ENCODE measurements around the gene INO80B. TPM values are rescaled to one million over a fixed set of nuclear protein-coding genes. Genes with fewer than 3 reads are reported as not detected.

The INO80B gene
- total RNA-seq, 1 experiment from 2014 or later, result 42.1 TPM

DNA sequence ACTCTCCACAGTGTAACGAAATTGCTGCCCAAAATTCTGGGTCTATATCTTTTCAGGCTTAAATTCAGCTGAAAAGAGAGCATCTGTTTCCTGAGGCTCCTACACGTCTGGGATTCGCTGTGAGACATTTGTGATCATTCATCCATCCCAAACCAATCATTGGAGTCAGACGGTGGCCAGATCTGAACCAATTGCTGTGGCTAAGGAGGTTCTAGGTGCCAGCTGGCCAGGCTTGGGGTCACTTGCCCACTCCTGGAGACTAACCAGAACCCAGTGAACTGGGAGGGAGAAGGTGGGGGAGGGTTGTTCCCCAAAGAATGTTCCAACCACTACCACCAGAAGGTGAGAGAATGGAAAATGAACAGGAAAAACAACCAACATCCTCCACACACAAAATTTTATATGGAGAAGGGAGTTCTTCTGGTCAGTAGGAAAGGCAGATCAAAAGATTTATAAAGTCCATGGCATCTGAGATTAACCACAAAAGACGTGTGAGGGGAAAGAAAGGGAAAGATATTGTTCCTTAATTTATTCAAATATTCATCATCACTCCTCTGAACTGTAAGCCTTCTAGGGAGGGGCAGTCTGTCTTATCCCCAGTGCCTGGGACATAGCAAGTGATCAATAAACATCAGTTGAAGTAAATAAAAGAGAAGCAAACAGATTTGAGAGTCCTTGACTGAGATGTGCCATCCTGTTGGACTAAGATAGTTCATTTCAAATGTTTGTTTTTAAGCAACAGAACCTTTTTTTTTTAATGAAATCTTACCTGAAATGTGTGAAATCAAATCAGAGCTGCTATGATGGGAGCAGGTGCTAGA is 10.2 kb upstream of the INO80B start:
- Mint-ChIP-seq H3K27me3 (ENCODE audit: unreplicated experiment) (peaks cover 12% of the 10 kb centered on the region), H3K27ac (ENCODE audit: unreplicated experiment) (peak overlapping the region; percentile 54), H3K4me1 (ENCODE audit: low read depth, unreplicated experiment) (peaks cover 29% of the 10 kb centered on the region), H3K36me3 (ENCODE audit: insufficient read depth, unreplicated experiment) (peaks cover 31% of the 10 kb centered on the region), H3K9me3 (ENCODE audit: low read depth, unreplicated experiment) (no peaks in the 10 kb centered on the region), H3K4me3 (ENCODE audit: low read depth, unreplicated experiment) (peak overlapping the region; percentile 43)
- intact Hi-C loops (cut with micrococcal nuclease; ENCODE audit: unreplicated experiment), result no loop called here
- no peak for DNase-seq
- no TSS peak for BruUV-seq (replicated peaks)
- CTCF ChIA-PET, result interaction anchor here (0.8 kb wide), 1 partner anchor 13 kb away, joined by 3 read pairs; the partner anchor contains the start of gene WBP1
- TF ChIP-seq, protein P1, sequence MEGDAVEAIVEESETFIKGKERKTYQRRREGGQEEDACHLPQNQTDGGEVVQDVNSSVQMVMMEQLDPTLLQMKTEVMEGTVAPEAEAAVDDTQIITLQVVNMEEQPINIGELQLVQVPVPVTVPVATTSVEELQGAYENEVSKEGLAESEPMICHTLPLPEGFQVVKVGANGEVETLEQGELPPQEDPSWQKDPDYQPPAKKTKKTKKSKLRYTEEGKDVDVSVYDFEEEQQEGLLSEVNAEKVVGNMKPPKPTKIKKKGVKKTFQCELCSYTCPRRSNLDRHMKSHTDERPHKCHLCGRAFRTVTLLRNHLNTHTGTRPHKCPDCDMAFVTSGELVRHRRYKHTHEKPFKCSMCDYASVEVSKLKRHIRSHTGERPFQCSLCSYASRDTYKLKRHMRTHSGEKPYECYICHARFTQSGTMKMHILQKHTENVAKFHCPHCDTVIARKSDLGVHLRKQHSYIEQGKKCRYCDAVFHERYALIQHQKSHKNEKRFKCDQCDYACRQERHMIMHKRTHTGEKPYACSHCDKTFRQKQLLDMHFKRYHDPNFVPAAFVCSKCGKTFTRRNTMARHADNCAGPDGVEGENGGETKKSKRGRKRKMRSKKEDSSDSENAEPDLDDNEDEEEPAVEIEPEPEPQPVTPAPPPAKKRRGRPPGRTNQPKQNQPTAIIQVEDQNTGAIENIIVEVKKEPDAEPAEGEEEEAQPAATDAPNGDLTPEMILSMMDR (IDR thresholded peaks at IDR 0.05; ENCODE audit: unreplicated experiment), result no peak

DNA sequence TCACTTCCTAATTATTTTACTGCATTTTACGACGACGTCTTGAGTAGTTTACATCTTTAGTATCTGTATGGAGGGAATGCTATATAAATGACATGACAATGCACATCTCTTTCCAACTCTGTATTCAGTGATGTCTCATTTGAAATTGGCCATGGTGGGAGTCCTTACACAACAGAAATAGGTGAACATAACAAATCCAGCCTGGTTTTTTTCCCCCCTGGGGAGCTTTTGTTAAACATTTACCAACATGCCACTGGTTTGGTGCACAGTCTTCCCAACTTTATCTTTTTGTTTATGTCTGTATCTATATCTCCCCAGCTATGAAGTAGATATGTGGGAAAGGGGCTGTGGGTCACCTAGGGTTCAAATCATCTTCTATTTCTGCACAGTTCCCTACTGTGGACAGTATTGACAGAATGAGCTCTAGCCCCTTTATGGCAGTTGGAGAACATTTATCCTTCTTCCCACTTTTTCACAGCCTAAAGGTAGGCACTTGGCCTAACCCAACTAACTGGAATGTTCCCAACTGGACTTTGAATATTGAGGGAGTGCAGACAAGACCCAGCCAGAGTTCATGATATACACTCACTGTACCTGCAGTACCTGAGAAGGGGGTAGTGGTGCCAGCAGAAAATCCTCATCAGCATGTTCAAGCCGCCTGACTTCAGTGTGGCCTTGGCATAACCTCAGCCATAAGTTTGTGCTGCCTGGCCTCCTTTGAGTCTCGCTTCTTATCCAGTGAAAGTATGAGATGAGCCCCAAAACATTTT is 7.5 kb upstream of the INO80B start:
- no peak overlapping the region for H3K4me3 Mint-ChIP-seq (ENCODE audit: low read depth, unreplicated experiment)
- peaks cover 12% of the 10 kb centered on the region for H3K27me3 Mint-ChIP-seq (ENCODE audit: unreplicated experiment)
- H3K4me1 Mint-ChIP-seq (ENCODE audit: low read depth, unreplicated experiment), result peaks cover 26% of the 10 kb centered on the region
- peaks cover 4% of the 10 kb centered on the region for H3K36me3 Mint-ChIP-seq (ENCODE audit: insufficient read depth, unreplicated experiment)
- H3K27ac Mint-ChIP-seq (ENCODE audit: unreplicated experiment), result no peak overlapping the region
- H3K9me3 Mint-ChIP-seq (ENCODE audit: low read depth, unreplicated experiment), result no peaks in the 10 kb centered on the region
- intact Hi-C loops (cut with micrococcal nuclease; ENCODE audit: unreplicated experiment), result no loop called here
- TF ChIP-seq, protein P1 (IDR thresholded peaks at IDR 0.05; ENCODE audit: unreplicated experiment), result no peak
- CTCF ChIA-PET, result no interaction called here
- DNase-seq, result no peak
- BruUV-seq (replicated peaks), result no TSS peak

DNA sequence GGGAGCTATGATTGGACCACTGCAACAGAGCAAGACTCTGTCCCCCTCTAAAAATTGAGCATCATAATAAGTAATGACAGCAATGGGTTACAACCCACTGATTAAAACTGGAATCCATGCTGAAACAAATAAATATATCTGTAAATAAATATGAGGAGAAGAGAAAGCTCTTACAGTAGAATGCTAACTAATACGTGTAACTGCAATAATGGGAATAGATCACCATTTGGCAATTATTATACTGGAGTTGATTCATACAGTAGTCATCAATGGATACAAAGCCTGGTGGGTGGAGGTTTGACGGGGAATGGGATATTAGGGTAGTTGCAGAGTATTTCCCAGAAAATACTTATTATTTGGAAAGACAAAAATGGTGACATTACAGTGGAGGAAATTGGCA is 6.1 kb upstream of the INO80B start:
- no peaks in the 10 kb centered on the region for H3K9me3 Mint-ChIP-seq (ENCODE audit: low read depth, unreplicated experiment)
- H3K27ac Mint-ChIP-seq (ENCODE audit: unreplicated experiment), result no peak overlapping the region
- intact Hi-C loops (cut with micrococcal nuclease; ENCODE audit: unreplicated experiment), result no loop called here
- H3K27me3 Mint-ChIP-seq (ENCODE audit: unreplicated experiment), result peaks cover 24% of the 10 kb centered on the region
- H3K4me3 Mint-ChIP-seq (ENCODE audit: low read depth, unreplicated experiment), result no peak overlapping the region
- H3K4me1 Mint-ChIP-seq (ENCODE audit: low read depth, unreplicated experiment), result peaks cover 34% of the 10 kb centered on the region
- H3K36me3 Mint-ChIP-seq (ENCODE audit: insufficient read depth, unreplicated experiment), result no peaks in the 10 kb centered on the region
- CTCF ChIA-PET, result no interaction called here
- no peak for DNase-seq
- no TSS peak for BruUV-seq (replicated peaks)
- TF ChIP-seq, protein P1 (IDR thresholded peaks at IDR 0.05; ENCODE audit: unreplicated experiment), result no peak

GRCh38 chr2:74450570-74451190 is 4.2 kb upstream of the INO80B start:
- Mint-ChIP-seq H3K27me3 (ENCODE audit: unreplicated experiment) (peaks cover 13% of the 10 kb centered on the region), H3K9me3 (ENCODE audit: low read depth, unreplicated experiment) (no peaks in the 10 kb centered on the region), H3K36me3 (ENCODE audit: insufficient read depth, unreplicated experiment) (peaks cover 14% of the 10 kb centered on the region), H3K27ac (ENCODE audit: unreplicated experiment) (no peak overlapping the region), H3K4me3 (ENCODE audit: low read depth, unreplicated experiment) (no peak overlapping the region), H3K4me1 (ENCODE audit: low read depth, unreplicated experiment) (peaks cover 29% of the 10 kb centered on the region)
- CTCF ChIA-PET, result no interaction called here
- intact Hi-C loops (cut with micrococcal nuclease; ENCODE audit: unreplicated experiment), result no loop called here
- BruUV-seq (replicated peaks), result no TSS peak
- no peak for DNase-seq
- TF ChIP-seq, protein P1 (IDR thresholded peaks at IDR 0.05; ENCODE audit: unreplicated experiment), result no peak

Data from Calu3 (cell line).